Suprapubic skin (tissue), 4 donors: ENCODE data around the gene CASS4. TPM values are rescaled to one million over a fixed set of nuclear protein-coding genes. Genes with fewer than 3 reads are reported as not detected.

ENCODE experiments used
- DNase-seq, 2 donors: peaks; one replicate each; pipeline ENCODE4 v3.0.0-alpha.2; 2019; ENCODE audit warnings: low spot score in 2 of 2
- H3K27ac ChIP-seq: fragments of 200-600 bp; sonication (generic); one replicate; pipeline ENCODE4 v1.5.1; 2019
- H3K27me3 ChIP-seq: fragments of 200-600 bp; sonication (generic); one replicate; pipeline ENCODE4 v1.5.1; 2019
- H3K36me3 ChIP-seq: fragments of 200-600 bp; sonication (generic); one replicate; pipeline ENCODE4 v1.5.1; 2019
- H3K4me1 ChIP-seq: fragments of 200-600 bp; sonication (generic); one replicate; pipeline ENCODE4 v1.5.1; 2019
- H3K4me3 ChIP-seq: fragments of 200-600 bp; sonication (generic); one replicate; pipeline ENCODE4 v1.5.1; 2019; ENCODE audit warnings: mild to moderate bottlenecking
- H3K9me3 ChIP-seq: fragments of 200-600 bp; sonication (generic); one replicate; pipeline ENCODE4 v1.5.1; 2019
- EP300 ChIP-seq: sonication (generic); formaldehyde crosslinking; IDR thresholded peaks from one replicate; pipeline ENCODE4 v1.6.1; 2017; ENCODE audit warnings: antibody characterized with exemption
- POLR2A ChIP-seq, 2 donors: fragments of 450-650 bp; IDR thresholded peaks; one replicate each; pipeline ENCODE4 v1.6.1; 2017; ENCODE audit warnings: antibody characterized with exemption in 2 of 2, mild to moderate bottlenecking in 2 of 2, moderate library complexity in 2 of 2
- POLR2AphosphoS5 ChIP-seq, 3 donors: sonication (generic); formaldehyde crosslinking; IDR thresholded peaks; one replicate each; pipeline ENCODE4 v1.6.1; 2017; ENCODE audit warnings: antibody characterized with exemption in 3 of 3
- WGBS: methylation state at CpG from one replicate; pipeline ENCODE4 v1.1.5; 2018; 5-methylcytosine and 5-hydroxymethylcytosine counted together
- total RNA-seq, 4 donors: library from RNA; depleted of rRNA; stranded (reverse); fragments of >200 nt; gene quantifications; one replicate each; pipeline ENCODE4 v1.1.0, GENCODE V29; 2016
- TF ChIP-seq, protein P1 (sequence below), 2 donors: fragments of 200-600 bp in 1 of 2; fragments of 450-650 bp in 1 of 2; sonication (generic) in 1 of 2; IDR thresholded peaks; one replicate each; pipeline ENCODE4 v1.5.1; 2016 to 2019; ENCODE audit warnings: antibody characterized with exemption in 2 of 2, mild to moderate bottlenecking in 1 of 2, moderate library complexity in 1 of 2

Gene CASS4, protein sequence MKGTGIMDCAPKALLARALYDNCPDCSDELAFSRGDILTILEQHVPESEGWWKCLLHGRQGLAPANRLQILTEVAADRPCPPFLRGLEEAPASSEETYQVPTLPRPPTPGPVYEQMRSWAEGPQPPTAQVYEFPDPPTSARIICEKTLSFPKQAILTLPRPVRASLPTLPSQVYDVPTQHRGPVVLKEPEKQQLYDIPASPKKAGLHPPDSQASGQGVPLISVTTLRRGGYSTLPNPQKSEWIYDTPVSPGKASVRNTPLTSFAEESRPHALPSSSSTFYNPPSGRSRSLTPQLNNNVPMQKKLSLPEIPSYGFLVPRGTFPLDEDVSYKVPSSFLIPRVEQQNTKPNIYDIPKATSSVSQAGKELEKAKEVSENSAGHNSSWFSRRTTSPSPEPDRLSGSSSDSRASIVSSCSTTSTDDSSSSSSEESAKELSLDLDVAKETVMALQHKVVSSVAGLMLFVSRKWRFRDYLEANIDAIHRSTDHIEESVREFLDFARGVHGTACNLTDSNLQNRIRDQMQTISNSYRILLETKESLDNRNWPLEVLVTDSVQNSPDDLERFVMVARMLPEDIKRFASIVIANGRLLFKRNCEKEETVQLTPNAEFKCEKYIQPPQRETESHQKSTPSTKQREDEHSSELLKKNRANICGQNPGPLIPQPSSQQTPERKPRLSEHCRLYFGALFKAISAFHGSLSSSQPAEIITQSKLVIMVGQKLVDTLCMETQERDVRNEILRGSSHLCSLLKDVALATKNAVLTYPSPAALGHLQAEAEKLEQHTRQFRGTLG
- total RNA-seq = 1 to 10 TPM in 1 of 4 donors, under 1 TPM in 3; 0.42 to 1.9 (median 0.66) TPM

DNA sequence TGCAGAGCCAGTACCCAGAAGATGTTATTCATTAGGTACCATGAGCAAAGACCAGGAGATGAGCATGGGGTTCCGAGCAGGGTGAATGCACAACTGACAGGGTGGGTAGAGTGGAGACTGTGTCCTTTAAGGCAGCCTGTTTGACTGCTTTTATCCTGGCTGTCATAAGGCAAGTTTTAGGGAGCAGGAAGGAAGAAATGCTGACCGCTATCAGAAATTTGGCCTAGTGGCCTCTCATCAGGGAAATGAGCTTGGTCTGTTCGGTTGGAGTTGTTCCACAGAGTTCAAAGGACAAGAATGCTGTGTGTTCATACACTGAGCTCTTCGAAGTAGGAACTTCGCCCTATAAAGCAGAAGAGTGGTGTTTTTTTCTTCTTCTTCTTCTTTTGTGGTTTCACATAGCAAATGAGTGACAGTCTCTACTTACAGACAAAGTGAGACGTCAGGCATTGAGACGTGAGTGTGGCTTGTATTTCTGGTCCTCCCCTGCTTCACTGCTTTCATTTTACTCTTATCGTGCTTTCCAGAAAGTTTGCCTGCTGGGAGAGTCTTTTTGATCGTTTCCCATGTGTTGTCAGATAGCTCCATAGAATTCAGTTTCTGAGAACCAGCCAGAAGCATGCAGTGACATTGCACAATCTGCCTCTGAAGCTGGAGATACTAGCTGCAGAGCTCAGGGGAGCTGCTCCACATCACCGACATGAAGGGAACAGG is at the start of gene CASS4:
TSS of gene CASS4 (plus strand) at position 502 of the 714 bp plus-strand sequence. CDS start at position 701, 199 bp downstream.
- DNase-seq = no peak
- H3K9me3 ChIP-seq = no peaks in the 10 kb centered on the region
- H3K27ac ChIP-seq = peak within 1 kb of the TSS; percentile 57
- WGBS = 56% methylated on average over 10 of the region's 10 CpGs
- H3K4me1 ChIP-seq = peaks cover 8% of the 10 kb centered on the region
- peak within 1 kb of the TSS; percentile 32 for H3K4me3 ChIP-seq
- peaks cover 12% of the 10 kb centered on the region for H3K36me3 ChIP-seq
- TF ChIP-seq POLR2A (IDR thresholded peaks at IDR 0.05) = no peak
- TF ChIP-seq EP300 = no peak
- TF ChIP-seq, protein P1, sequence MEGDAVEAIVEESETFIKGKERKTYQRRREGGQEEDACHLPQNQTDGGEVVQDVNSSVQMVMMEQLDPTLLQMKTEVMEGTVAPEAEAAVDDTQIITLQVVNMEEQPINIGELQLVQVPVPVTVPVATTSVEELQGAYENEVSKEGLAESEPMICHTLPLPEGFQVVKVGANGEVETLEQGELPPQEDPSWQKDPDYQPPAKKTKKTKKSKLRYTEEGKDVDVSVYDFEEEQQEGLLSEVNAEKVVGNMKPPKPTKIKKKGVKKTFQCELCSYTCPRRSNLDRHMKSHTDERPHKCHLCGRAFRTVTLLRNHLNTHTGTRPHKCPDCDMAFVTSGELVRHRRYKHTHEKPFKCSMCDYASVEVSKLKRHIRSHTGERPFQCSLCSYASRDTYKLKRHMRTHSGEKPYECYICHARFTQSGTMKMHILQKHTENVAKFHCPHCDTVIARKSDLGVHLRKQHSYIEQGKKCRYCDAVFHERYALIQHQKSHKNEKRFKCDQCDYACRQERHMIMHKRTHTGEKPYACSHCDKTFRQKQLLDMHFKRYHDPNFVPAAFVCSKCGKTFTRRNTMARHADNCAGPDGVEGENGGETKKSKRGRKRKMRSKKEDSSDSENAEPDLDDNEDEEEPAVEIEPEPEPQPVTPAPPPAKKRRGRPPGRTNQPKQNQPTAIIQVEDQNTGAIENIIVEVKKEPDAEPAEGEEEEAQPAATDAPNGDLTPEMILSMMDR (IDR thresholded peaks at IDR 0.05) = no peak
- TF ChIP-seq POLR2AphosphoS5 (IDR thresholded peaks at IDR 0.05) = no peak
- H3K27me3 ChIP-seq = no peaks in the 10 kb centered on the region

DNA sequence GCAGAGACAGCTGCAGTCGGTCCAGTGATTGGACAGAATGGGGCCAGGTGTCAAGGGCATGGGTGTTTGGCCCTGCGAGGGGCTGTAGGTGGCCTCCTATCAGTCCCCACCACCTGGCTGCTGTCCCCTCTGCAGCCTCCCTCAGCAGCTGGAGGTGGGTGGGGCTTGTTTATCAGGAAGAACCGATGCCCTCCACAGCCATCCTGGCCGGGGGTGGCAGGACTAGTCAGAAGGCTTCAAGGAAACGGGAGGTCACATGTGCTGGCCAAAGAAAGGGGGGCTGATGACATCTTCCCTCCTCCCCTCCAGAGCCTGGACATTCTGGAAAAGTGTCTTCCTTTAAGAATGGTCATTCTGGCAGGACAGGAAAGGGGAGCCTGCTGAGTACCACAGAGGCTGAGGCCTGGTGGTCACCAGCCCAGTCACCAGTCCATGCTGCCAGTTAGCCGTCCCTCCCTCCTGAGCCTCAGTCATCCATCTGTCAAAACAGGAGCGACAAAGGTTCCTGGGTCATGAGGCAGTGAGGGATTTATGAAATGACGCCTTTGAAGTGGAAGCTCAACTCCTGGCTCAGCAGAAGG is 49.1 kb upstream of the CASS4 start:
- no peak for TF ChIP-seq EP300
- TF ChIP-seq, protein P1 (IDR thresholded peaks at IDR 0.05) = no peak
- TF ChIP-seq POLR2A (IDR thresholded peaks at IDR 0.05) = no peak
- no peak for TF ChIP-seq POLR2AphosphoS5 (IDR thresholded peaks at IDR 0.05)
- H3K27ac ChIP-seq = no peak overlapping the region
- WGBS = 71% methylated on average over 5 of the region's 8 CpGs
- peaks cover 32% of the 10 kb centered on the region for H3K36me3 ChIP-seq
- H3K4me3 ChIP-seq = no peak overlapping the region
- H3K9me3 ChIP-seq = no peaks in the 10 kb centered on the region
- H3K4me1 ChIP-seq = peaks cover 37% of the 10 kb centered on the region
- H3K27me3 ChIP-seq = no peaks in the 10 kb centered on the region
- DNase-seq = no peak

DNA sequence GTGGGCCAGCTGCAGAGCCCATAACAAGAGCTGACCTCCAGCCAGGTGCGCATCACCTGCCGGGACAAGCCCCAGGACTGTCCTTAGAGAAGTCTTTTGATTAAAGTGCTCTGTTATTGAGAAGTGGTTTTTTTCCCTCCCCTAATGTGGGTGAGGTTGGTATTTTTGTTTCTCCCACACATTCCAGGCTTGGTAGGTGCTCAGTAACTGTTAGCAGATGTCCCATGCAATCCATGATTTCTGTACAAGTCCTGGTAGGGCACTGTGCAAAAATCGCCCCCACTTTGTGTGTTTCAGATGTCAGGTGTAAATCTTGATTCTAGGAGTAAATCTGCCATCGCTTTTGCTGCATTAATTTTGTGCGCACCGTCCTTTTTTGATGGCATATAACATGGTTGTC is 48.6 kb upstream of the CASS4 start:
- peaks cover 38% of the 10 kb centered on the region for H3K36me3 ChIP-seq
- 91% methylated on average over 6 of the region's 6 CpGs for WGBS

DNA sequence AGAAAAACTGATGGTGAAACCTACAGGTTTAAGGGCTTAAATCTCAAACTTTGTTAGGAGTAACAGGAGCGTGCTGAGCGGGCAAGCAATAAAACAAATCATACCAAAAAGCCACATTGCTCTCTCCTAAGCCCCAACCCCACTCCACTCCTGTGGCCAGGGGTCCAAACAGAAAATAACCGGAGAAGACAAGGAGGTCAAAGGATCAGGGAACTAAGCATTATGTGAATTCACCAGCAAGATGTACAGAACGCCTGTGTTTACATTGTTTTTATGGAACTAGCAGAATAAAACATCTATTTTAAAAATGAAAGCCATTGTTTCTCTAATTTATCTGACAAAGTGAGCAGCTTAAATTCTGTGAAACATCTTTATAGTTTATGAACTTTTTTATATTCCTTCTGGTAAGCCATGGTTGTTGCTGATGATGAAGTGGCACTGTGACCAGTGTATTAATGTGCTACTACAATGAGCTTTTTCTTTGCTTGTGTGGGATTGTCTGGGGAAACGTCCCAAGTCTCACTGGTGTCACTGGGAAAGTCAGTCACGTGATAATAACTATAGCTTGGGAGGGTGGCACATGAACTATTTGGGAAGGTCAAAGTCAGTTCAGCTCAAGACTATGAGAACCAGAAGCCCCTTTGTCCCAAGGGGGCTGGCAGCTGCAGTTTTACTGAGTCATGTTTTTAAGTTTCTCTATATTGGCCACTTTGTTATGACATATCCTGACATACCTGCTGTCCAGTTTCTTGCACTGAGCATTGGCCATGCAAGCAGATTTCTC is 43.5 kb upstream of the CASS4 start:
- Histone ChIP-seq H3K4me1 (no peaks in the 10 kb centered on the region), H3K27me3 (no peaks in the 10 kb centered on the region), H3K4me3 (no peak overlapping the region), H3K27ac (no peak overlapping the region), H3K9me3 (no peaks in the 10 kb centered on the region), H3K36me3 (peaks cover 41% of the 10 kb centered on the region)
- peak in 1 of 2 donors; percentile 15 for DNase-seq
- 78% methylated on average over 6 of the region's 6 CpGs for WGBS
- TF ChIP-seq EP300 (no peak), POLR2A (IDR thresholded peaks at IDR 0.05) (no peak), POLR2AphosphoS5 (IDR thresholded peaks at IDR 0.05) (no peak)
- TF ChIP-seq, protein P1 (IDR thresholded peaks at IDR 0.05) = no peak

More for the DNA sequence above, 48.6 kb upstream of the CASS4 start:
- H3K9me3 ChIP-seq = no peaks in the 10 kb centered on the region
- H3K4me1 ChIP-seq = peaks cover 32% of the 10 kb centered on the region
- H3K4me3 ChIP-seq = no peak overlapping the region
- no peak overlapping the region for H3K27ac ChIP-seq
- no peak for DNase-seq
- TF ChIP-seq, protein P1 (IDR thresholded peaks at IDR 0.05) = no peak
- TF ChIP-seq EP300 (no peak), POLR2AphosphoS5 (IDR thresholded peaks at IDR 0.05) (no peak), POLR2A (IDR thresholded peaks at IDR 0.05) (no peak)
- no peaks in the 10 kb centered on the region for H3K27me3 ChIP-seq
